ENCODE results near the gene ROM1. TPM values are rescaled to one million over a fixed set of nuclear protein-coding genes. Genes with fewer than 3 reads are reported as not detected.

ROM1 gene
- total and polyA plus RNA-seq, 7 experiments from 2014 or later = 0.51 to 2.4 (median 1.8) TPM; not detected in 1

DNA sequence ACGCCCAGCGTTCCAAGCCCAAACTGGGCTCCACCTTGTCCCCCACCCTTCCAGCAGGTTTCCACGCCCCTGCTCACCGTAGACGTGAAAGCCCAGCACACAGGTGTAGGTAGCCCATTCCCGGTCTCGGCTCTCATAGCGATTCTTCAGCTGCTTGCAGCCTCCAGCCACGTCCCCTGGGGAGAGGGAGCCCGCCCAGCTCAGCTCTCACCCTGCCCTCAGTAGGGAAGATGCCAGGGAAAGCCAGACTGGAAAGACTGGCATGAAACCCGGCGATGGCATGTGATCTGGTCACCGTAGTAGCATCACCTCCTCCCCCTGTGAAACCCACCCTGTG is 10.0 kb upstream of the ROM1 start:
- peaks cover 0 to 1% (median 0%) of the 10 kb centered on the region in 11 donors for H3K9me3 Mint-ChIP-seq
- peaks cover 9 to 21% of the 10 kb centered on the region in 2 donors for H3K4me1 ChIP-seq (ENCODE audit: control insufficient read depth in 2 of 2, insufficient read depth in 2 of 2, low read length in 2 of 2)
- no peaks in the 10 kb centered on the region for H3K27me3 Mint-ChIP-seq
- H3K36me3 Mint-ChIP-seq = peaks cover 8 to 50% (median 32%) of the 10 kb centered on the region in 5 donors
- peaks cover 42 to 60% (median 50%) of the 10 kb centered on the region in 7 donors for H3K4me1 Mint-ChIP-seq
- H3K27ac ChIP-seq (ENCODE audit: low read depth, low read length) = peak overlapping the region; percentile 4
- no peaks in the 10 kb centered on the region for H3K9me3 ChIP-seq (ENCODE audit: control insufficient read depth in 2 of 3, low read length in 3 of 3)
- H3K36me3 ChIP-seq (ENCODE audit: control insufficient read depth in 2 of 3, insufficient read depth in 3 of 3, low read length in 3 of 3) = peaks cover 5 to 60% (median 11%) of the 10 kb centered on the region in 3 experiments
- H3K27ac Mint-ChIP-seq = peak overlapping the region; percentile 13 to 82 (median 61)
- intact Hi-C loops (cut with micrococcal nuclease) = loop anchor here in 1 of 2 donors (5.0 kb wide), 1 partner anchor 254 kb away; no protein-coding TSS in a partner anchor
- peak overlapping the region; percentile 40 to 95 (median 64) for H3K4me3 Mint-ChIP-seq
- POLR2A ChIA-PET = interaction anchor here (1.2 to 15.2 kb wide), 3 partner anchors 5 to 50 kb away, joined by 3 to 219 read pairs (median 219); partner anchors contain the start of genes EML3, INTS5, MTA2 and ROM1
- H3K4me3 ChIP-seq (ENCODE audit: low read length) = no peak overlapping the region
- H3K27me3 ChIP-seq (ENCODE audit: control insufficient read depth in 2 of 2, insufficient read depth in 2 of 2, low read length in 2 of 2) = no peaks in the 10 kb centered on the region
- ATAC-seq (no peak), DNase-seq (no peak)
- CTCF ChIA-PET = interaction anchor here (0.5 to 1.2 kb wide), 2 partner anchors 18 to 1551 kb away, joined by 3 to 4 read pairs; no protein-coding TSS in a partner anchor

DNA sequence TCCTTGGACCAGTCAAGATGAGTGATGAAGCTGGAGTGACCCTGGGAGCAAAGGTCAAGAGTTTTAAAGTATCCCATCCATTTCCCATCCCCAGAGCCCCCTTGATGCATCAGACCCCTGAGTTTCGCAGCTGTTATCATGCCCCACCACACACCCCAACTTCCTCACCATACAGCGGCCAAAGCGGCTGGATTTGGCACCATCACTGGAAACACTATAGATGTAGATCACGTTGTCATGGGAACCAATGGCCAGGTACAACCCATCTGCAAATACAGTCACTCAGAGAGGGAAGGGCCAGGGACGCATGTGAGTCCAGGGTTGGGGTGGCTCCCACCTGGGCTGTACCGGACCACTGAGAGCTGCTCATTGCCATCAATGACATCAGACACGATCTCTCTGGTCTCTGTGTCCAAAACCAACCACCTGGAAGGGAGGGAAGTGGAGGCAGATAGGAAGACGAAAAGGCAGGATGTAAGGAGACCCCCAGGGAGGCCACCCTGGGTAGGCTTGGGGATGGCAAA is 9.2 kb upstream of the ROM1 start:
- no peak for ATAC-seq
- peaks cover 0 to 1% (median 0%) of the 10 kb centered on the region in 11 donors for H3K9me3 Mint-ChIP-seq
- intact Hi-C loops (cut with micrococcal nuclease) = loop anchor here in 1 of 2 donors (5.0 kb wide), 1 partner anchor 253 kb away; no protein-coding TSS in a partner anchor
- no peak overlapping the region for H3K4me3 ChIP-seq (ENCODE audit: low read length)
- peak overlapping the region; percentile 40 to 95 (median 62) for H3K4me3 Mint-ChIP-seq
- H3K27ac Mint-ChIP-seq = peak overlapping the region in 8 of 9 donors; percentile 13 to 78 (median 62)
- peaks cover 0 to 61% (median 7%) of the 10 kb centered on the region in 3 experiments for H3K36me3 ChIP-seq (ENCODE audit: control insufficient read depth in 2 of 3, insufficient read depth in 3 of 3, low read length in 3 of 3)
- H3K27ac ChIP-seq (ENCODE audit: low read depth, low read length) = no peak overlapping the region
- ChIA-PET CTCF (interaction anchor here (1.2 to 1.8 kb wide), 2 partner anchors 12 to 17 kb away, joined by 4 to 9 read pairs; partner anchors contain the start of gene TUT1), POLR2A (interaction anchor here (0.8 to 15.2 kb wide), 6 partner anchors 5 to 70 kb away, joined by 3 to 219 read pairs (median 4); partner anchors contain the start of genes C11orf98, CSKMT, EML3 and INTS5)
- no peaks in the 10 kb centered on the region for H3K27me3 Mint-ChIP-seq
- peaks cover 36 to 56% (median 46%) of the 10 kb centered on the region in 7 donors for H3K4me1 Mint-ChIP-seq
- H3K9me3 ChIP-seq (ENCODE audit: control insufficient read depth in 2 of 3, low read length in 3 of 3) = no peaks in the 10 kb centered on the region
- no peaks in the 10 kb centered on the region for H3K27me3 ChIP-seq (ENCODE audit: control insufficient read depth in 2 of 2, insufficient read depth in 2 of 2, low read length in 2 of 2)
- H3K4me1 ChIP-seq (ENCODE audit: control insufficient read depth in 2 of 2, insufficient read depth in 2 of 2, low read length in 2 of 2) = peaks cover 5 to 13% of the 10 kb centered on the region in 2 donors
- H3K36me3 Mint-ChIP-seq = peaks cover 3 to 46% (median 25%) of the 10 kb centered on the region in 5 donors
- no peak for DNase-seq

DNA sequence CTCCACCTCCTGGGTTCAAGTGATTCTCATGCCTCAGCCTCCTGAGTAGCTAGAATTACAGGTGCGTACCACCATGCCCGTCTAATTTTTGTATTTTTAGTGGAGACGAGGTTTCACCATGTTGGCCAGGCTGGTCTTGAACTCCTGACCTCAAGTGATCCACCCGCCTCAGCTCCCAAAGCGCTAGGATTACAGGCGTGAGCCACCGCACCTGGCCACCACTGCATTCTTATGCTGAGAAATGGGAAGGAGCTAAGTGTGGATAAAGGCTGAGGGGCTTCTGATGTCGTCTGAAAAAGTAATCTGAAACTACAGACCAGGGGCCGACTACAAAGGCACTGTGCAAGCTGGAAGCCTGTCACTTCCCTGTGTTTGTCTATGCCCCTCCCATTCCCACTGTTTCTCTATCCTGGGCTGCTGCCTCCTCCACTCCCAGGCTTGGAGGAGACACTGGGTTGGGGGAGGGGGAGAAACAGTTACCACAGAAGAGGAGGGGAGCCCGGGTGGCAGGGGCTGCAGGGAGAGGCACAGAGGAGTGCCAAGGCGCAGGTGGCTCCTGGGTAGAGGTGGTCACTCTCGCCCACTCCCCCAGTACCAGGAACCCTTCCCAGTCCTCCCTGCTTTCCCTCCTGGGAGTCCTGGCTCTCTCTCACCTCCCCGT is 8.5 kb upstream of the ROM1 start:
- H3K27ac Mint-ChIP-seq = peak overlapping the region in 1 of 9 donors; percentile 13
- CTCF ChIA-PET = interaction anchor here (1.2 to 1.8 kb wide), 2 partner anchors 13 to 16 kb away, joined by 4 to 9 read pairs; partner anchors contain the start of gene TUT1

DNA sequence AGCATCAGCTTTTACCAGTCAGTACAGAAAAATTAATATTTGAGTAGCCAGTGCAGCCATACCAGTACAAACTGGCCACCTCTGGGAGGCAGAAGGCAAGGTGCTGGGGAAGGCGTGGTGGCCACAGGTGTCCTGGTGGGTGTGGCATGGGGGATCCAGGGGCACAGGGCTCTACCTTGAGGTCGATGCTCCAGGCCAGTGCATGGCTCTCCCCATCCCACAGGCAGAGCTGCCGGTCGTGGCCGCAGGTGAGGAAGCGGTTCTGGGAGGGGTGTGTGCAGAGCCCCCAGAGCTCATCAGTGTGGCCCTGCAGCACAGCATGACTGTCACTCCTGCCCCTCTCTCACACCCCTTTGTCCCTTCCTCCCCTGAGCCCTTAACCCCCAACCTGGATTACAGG is 7.6 kb upstream of the ROM1 start:
- intact Hi-C loops (cut with micrococcal nuclease) = no loop called here
- POLR2A ChIA-PET = interaction anchor here (1.1 to 12.0 kb wide), 3 partner anchors 8 to 22 kb away, joined by 3 to 219 read pairs (median 4); partner anchors contain the start of genes MTA2 and TUT1
- H3K27me3 ChIP-seq (ENCODE audit: control insufficient read depth in 2 of 2, insufficient read depth in 2 of 2, low read length in 2 of 2) = no peaks in the 10 kb centered on the region
- ATAC-seq (no peak), DNase-seq (no peak)
- H3K9me3 ChIP-seq (ENCODE audit: control insufficient read depth in 2 of 3, low read length in 3 of 3) = no peaks in the 10 kb centered on the region
- peaks cover 0 to 34% (median 13%) of the 10 kb centered on the region in 5 donors for H3K36me3 Mint-ChIP-seq
- H3K9me3 Mint-ChIP-seq = peaks cover 0 to 1% (median 0%) of the 10 kb centered on the region in 11 donors
- no peak overlapping the region for H3K27ac ChIP-seq (ENCODE audit: low read depth, low read length)
- CTCF ChIA-PET = interaction anchor here (1.8 kb wide), 1 partner anchor 14 kb away, joined by 9 read pairs; the partner anchor contains the start of gene TUT1
- no peak overlapping the region for H3K4me3 ChIP-seq (ENCODE audit: low read length)
- peak overlapping the region in 1 of 10 donors; percentile 36 for H3K4me3 Mint-ChIP-seq
- no peaks in the 10 kb centered on the region for H3K27me3 Mint-ChIP-seq
- peaks cover 0 to 69% (median 7%) of the 10 kb centered on the region in 3 experiments for H3K36me3 ChIP-seq (ENCODE audit: control insufficient read depth in 2 of 3, insufficient read depth in 3 of 3, low read length in 3 of 3)
- peaks cover 34 to 55% (median 49%) of the 10 kb centered on the region in 7 donors for H3K4me1 Mint-ChIP-seq
- H3K4me1 ChIP-seq (ENCODE audit: control insufficient read depth in 2 of 2, insufficient read depth in 2 of 2, low read length in 2 of 2) = peaks cover 6 to 15% of the 10 kb centered on the region in 2 donors
- H3K27ac Mint-ChIP-seq = peak overlapping the region in 3 of 9 donors; percentile 7 to 91 (median 68)

More for the DNA sequence above, 8.5 kb upstream of the ROM1 start:
- Mint-ChIP-seq H3K36me3 (peaks cover 0 to 38% (median 17%) of the 10 kb centered on the region in 5 donors), H3K4me3 (peak overlapping the region in 1 of 10 donors; percentile 36), H3K9me3 (peaks cover 0 to 1% (median 0%) of the 10 kb centered on the region in 11 donors), H3K27me3 (no peaks in the 10 kb centered on the region), H3K4me1 (peaks cover 34 to 56% (median 46%) of the 10 kb centered on the region in 7 donors)
- H3K4me3 ChIP-seq (ENCODE audit: low read length) = no peak overlapping the region
- no peaks in the 10 kb centered on the region for H3K9me3 ChIP-seq (ENCODE audit: control insufficient read depth in 2 of 3, low read length in 3 of 3)
- POLR2A ChIA-PET = interaction anchor here (1.1 to 15.2 kb wide), 6 partner anchors 4 to 69 kb away, joined by 3 to 219 read pairs (median 4); partner anchors contain the start of genes C11orf98, CSKMT, EML3 and MTA2
- no peaks in the 10 kb centered on the region for H3K27me3 ChIP-seq (ENCODE audit: control insufficient read depth in 2 of 2, insufficient read depth in 2 of 2, low read length in 2 of 2)
- ATAC-seq (no peak), DNase-seq (no peak)
- no peak overlapping the region for H3K27ac ChIP-seq (ENCODE audit: low read depth, low read length)
- peaks cover 0 to 69% (median 7%) of the 10 kb centered on the region in 3 experiments for H3K36me3 ChIP-seq (ENCODE audit: control insufficient read depth in 2 of 3, insufficient read depth in 3 of 3, low read length in 3 of 3)
- intact Hi-C loops (cut with micrococcal nuclease) = loop anchor here in 1 of 2 donors (5.0 kb wide), 1 partner anchor 253 kb away; no protein-coding TSS in a partner anchor
- peaks cover 6 to 11% of the 10 kb centered on the region in 2 donors for H3K4me1 ChIP-seq (ENCODE audit: control insufficient read depth in 2 of 2, insufficient read depth in 2 of 2, low read length in 2 of 2)

DNA sequence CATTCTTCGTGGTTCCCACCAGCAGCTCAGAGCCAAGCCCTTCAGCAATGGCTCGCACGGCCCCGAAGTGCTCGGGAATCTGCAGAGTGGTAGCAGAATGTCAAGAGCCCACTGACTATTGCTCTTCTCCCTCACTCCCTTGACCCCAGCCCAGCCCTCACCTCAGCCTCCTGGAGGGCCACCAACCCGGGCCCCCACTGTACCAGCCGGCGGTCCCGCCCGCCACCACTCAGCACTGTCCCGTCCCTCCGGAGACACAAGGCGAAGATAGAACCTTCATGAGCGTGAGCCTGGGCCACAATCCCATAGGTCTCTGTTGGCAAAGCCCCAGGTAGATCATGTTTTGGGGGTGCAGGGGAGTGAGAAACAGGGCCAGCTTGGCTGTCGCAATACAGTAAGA is 7.2 kb upstream of the ROM1 start:
- Histone ChIP-seq H3K36me3 (ENCODE audit: control insufficient read depth in 2 of 3, insufficient read depth in 3 of 3, low read length in 3 of 3) (peaks cover 0 to 68% (median 7%) of the 10 kb centered on the region in 3 experiments), H3K27ac (ENCODE audit: low read depth, low read length) (no peak overlapping the region), H3K27me3 (ENCODE audit: control insufficient read depth in 2 of 2, insufficient read depth in 2 of 2, low read length in 2 of 2) (no peaks in the 10 kb centered on the region), H3K4me1 (ENCODE audit: control insufficient read depth in 2 of 2, insufficient read depth in 2 of 2, low read length in 2 of 2) (peaks cover 10 to 19% of the 10 kb centered on the region in 2 donors), H3K9me3 (ENCODE audit: control insufficient read depth in 2 of 3, low read length in 3 of 3) (no peaks in the 10 kb centered on the region), H3K4me3 (ENCODE audit: low read length) (no peak overlapping the region)
- no peak overlapping the region for H3K4me3 Mint-ChIP-seq
- H3K36me3 Mint-ChIP-seq = peaks cover 0 to 31% (median 13%) of the 10 kb centered on the region in 5 donors
- ChIA-PET CTCF (interaction anchor here (0.6 kb wide), 1 partner anchor 267 kb away, joined by 3 read pairs; no protein-coding TSS in a partner anchor), POLR2A (interaction anchor here (0.5 to 12.0 kb wide), 3 partner anchors 8 to 123 kb away, joined by 4 to 219 read pairs (median 5); partner anchors contain the start of genes MTA2 and TUT1)
- H3K9me3 Mint-ChIP-seq = peaks cover 0 to 1% (median 0%) of the 10 kb centered on the region in 11 donors
- H3K4me1 Mint-ChIP-seq = peaks cover 36 to 58% (median 51%) of the 10 kb centered on the region in 7 donors
- DNase-seq = no peak
- H3K27me3 Mint-ChIP-seq = no peaks in the 10 kb centered on the region
- H3K27ac Mint-ChIP-seq = peak overlapping the region in 1 of 9 donors; percentile 32
- no peak for ATAC-seq
- intact Hi-C loops (cut with micrococcal nuclease) = no loop called here

DNA sequence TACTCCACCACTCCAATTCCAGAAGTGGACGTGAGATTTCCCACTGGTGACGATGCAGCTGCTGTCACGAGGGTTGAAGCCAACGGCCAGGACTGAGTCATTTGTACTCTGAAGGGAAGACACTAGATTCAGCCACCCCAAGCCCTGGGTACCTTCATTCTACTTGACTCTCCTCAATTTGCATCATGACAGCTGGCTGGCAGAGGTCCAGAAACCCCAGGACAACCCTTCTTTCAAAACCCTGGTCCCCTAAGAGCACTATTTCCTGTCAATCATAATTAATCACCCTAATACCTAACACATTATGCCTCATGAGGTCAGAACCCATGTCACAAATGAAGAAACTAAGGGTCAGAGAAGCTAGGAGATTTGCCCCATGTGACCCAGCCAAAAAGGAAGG is 5.3 kb upstream of the ROM1 start:
- no peak for DNase-seq
- no peaks in the 10 kb centered on the region for H3K27me3 ChIP-seq (ENCODE audit: control insufficient read depth in 2 of 2, insufficient read depth in 2 of 2, low read length in 2 of 2)
- Mint-ChIP-seq H3K4me3 (peak overlapping the region in 1 of 10 donors; percentile 19), H3K4me1 (peaks cover 36 to 64% (median 52%) of the 10 kb centered on the region in 7 donors), H3K27ac (peak overlapping the region in 6 of 9 donors; percentile 15 to 72 (median 44)), H3K27me3 (no peaks in the 10 kb centered on the region), H3K9me3 (no peaks in the 10 kb centered on the region), H3K36me3 (peaks cover 0 to 31% (median 13%) of the 10 kb centered on the region in 5 donors)
- peaks cover 19 to 28% of the 10 kb centered on the region in 2 donors for H3K4me1 ChIP-seq (ENCODE audit: control insufficient read depth in 2 of 2, insufficient read depth in 2 of 2, low read length in 2 of 2)
- H3K9me3 ChIP-seq (ENCODE audit: control insufficient read depth in 2 of 3, low read length in 3 of 3) = no peaks in the 10 kb centered on the region
- ATAC-seq = no peak
- ChIA-PET POLR2A (interaction anchor here (0.6 to 12.0 kb wide), 11 partner anchors 10 to 248 kb away, joined by 3 to 219 read pairs (median 4); partner anchors contain the start of genes B3GAT3, C11orf98, CSKMT and GANAB), CTCF (interaction anchor here (0.6 kb wide), 1 partner anchor 1675 kb away, joined by 7 read pairs; no protein-coding TSS in a partner anchor)
- no peak overlapping the region for H3K4me3 ChIP-seq (ENCODE audit: low read length)
- H3K36me3 ChIP-seq (ENCODE audit: control insufficient read depth in 2 of 3, insufficient read depth in 3 of 3, low read length in 3 of 3) = peaks cover 0 to 63% (median 7%) of the 10 kb centered on the region in 3 experiments
- intact Hi-C loops (cut with micrococcal nuclease) = no loop called here
- H3K27ac ChIP-seq (ENCODE audit: low read depth, low read length) = no peak overlapping the region
